ENCODE results near the gene ZNF350. TPM values are rescaled to one million over a fixed set of nuclear protein-coding genes. Genes with fewer than 3 reads are reported as not detected.

The ZNF350 gene
- polyA plus RNA-seq, 1 of the 3 experiments (the other 2 are of a cell fraction), result 3.4 TPM

DNA sequence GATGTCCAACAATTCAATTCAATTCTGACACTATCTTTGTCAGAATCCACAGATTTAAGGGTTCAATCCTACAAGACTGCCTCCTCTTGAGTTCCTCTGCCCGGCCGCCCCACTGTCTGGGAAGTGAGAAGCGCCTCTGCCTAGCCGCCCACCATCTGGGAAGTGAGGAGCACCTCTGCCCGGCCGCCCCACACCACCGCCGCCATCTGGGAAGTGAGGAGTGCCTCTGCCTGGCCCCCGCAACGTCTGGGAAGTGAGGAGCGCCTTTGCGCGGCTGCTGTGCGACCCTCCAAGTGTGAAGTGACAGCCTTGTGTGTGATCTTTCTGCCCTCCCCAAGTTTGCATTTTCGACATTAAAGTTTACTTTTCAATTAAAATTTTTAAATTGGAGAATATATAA is 35.6 kb upstream of the ZNF350 start:
- no peaks in the 10 kb centered on the region for H3K4me1 ChIP-seq (ENCODE audit: control insufficient read depth in 1 of 2, insufficient read depth in 2 of 2, low read depth in 1 of 2, low read length in 1 of 2)
- CTCF ChIA-PET, result no interaction called here

DNA sequence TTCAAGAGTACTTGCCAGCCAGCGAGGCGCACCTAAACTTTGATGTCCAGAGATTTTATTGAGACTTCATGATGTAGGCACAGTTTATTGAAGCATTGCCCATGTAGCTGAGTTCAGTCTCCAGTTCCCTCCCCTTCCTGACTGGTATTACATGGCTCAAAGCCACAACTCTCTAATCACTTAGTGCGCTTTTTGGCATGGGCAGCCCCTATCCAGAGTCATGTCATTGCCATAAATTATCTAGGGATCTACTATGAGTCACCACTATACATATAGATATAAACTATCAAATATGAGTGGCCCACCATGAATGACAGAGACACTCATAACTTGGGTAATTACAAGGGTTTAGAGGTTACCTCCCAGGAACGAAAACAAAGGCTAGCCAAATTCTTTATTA is 33.9 kb upstream of the ZNF350 start:
- H3F3A ChIP-seq (replicated peaks; ENCODE audit: insufficient read depth), result no peaks in the 10 kb centered on the region
- H3K4me1 ChIP-seq (ENCODE audit: control insufficient read depth in 1 of 2, insufficient read depth in 2 of 2, low read depth in 1 of 2, low read length in 1 of 2), result no peaks in the 10 kb centered on the region
- H3K4me2 ChIP-seq, result no peak overlapping the region
- peaks cover 6% of the 10 kb centered on the region; the same call in 1 of the 2 replicates for H3K79me2 ChIP-seq (ENCODE audit: insufficient read depth)
- no peaks in the 10 kb centered on the region for H4K20me1 ChIP-seq (ENCODE audit: insufficient read depth)
- CTCF ChIA-PET, result no interaction called here
- POLR2A ChIA-PET, result no interaction called here
- H2AFZ ChIP-seq (ENCODE audit: low read depth), result no peak overlapping the region
- no peak for DNase-seq
- H3K27ac ChIP-seq (ENCODE audit: low read depth in 2 of 2, low read length in 1 of 2), result no peak overlapping the region
- no peaks in the 10 kb centered on the region for H3K27me3 ChIP-seq (ENCODE audit: insufficient read depth)
- 93% methylated on average over 4 of the region's 4 CpGs for WGBS (ENCODE audit: low lambda C conversion rate)
- H3K9ac ChIP-seq, result no peak overlapping the region
- H3K4me3 ChIP-seq (ENCODE audit: low read depth in 2 of 2, low read length in 1 of 2), result no peak overlapping the region; a peak in 1 of 4 replicates
- peaks cover 88 to 95% of the 10 kb centered on the region in 2 experiments for H3K36me3 ChIP-seq (replicated peaks in 1 of 2; ENCODE audit: control insufficient read depth in 1 of 2, insufficient read depth in 2 of 2, low read length in 1 of 2)
- H3K9me2 ChIP-seq, result no peaks in the 10 kb centered on the region
- H3K9me3 ChIP-seq, result no peaks in the 10 kb centered on the region; the same call in 1 of the 2 replicates
- TF ChIP-seq, protein P1, sequence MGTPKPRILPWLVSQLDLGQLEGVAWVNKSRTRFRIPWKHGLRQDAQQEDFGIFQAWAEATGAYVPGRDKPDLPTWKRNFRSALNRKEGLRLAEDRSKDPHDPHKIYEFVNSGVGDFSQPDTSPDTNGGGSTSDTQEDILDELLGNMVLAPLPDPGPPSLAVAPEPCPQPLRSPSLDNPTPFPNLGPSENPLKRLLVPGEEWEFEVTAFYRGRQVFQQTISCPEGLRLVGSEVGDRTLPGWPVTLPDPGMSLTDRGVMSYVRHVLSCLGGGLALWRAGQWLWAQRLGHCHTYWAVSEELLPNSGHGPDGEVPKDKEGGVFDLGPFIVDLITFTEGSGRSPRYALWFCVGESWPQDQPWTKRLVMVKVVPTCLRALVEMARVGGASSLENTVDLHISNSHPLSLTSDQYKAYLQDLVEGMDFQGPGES (IDR thresholded peaks at IDR 0.05; ENCODE audit: low read depth, low read length), result no peak
- TF ChIP-seq TAF1 (IDR thresholded peaks at IDR 0.05; ENCODE audit: borderline replicate concordance, low read depth, low read length) (no peak), POLR2AphosphoS5 (IDR thresholded peaks at IDR 0.05; ENCODE audit: low read depth, low read length) (no peak), SMC3 (IDR thresholded peaks at IDR 0.05; ENCODE audit: low read depth, low read length) (no peak), EZH2phosphoT487 (IDR thresholded peaks at IDR 0.05; ENCODE audit: borderline replicate concordance, low read depth) (no peak), NRF1 (IDR thresholded peaks at IDR 0.05; ENCODE audit: low read depth, low read length) (no peak), SIN3A (IDR thresholded peaks at IDR 0.05; ENCODE audit: borderline replicate concordance, low read depth, low read length) (no peak), RXRA (IDR thresholded peaks at IDR 0.05; ENCODE audit: borderline replicate concordance, low read depth) (no peak), ELF1 (IDR thresholded peaks at IDR 0.05) (no peak), YY1 (IDR thresholded peaks at IDR 0.05; ENCODE audit: low read depth) (no peak), EP300 (IDR thresholded peaks at IDR 0.05; ENCODE audit: borderline replicate concordance in 1 of 2, low read depth in 1 of 2, low read length in 1 of 2) (no peak), CHD2 (IDR thresholded peaks at IDR 0.05; ENCODE audit: low read length, partially characterized antibody) (no peak), RFX5 (IDR thresholded peaks at IDR 0.05; ENCODE audit: low read length) (no peak)
- TF ChIP-seq, protein P2, sequence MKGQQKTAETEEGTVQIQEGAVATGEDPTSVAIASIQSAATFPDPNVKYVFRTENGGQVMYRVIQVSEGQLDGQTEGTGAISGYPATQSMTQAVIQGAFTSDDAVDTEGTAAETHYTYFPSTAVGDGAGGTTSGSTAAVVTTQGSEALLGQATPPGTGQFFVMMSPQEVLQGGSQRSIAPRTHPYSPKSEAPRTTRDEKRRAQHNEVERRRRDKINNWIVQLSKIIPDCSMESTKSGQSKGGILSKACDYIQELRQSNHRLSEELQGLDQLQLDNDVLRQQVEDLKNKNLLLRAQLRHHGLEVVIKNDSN (IDR thresholded peaks at IDR 0.05; ENCODE audit: borderline replicate concordance, low read depth), result no peak
- TF ChIP-seq, protein P3, sequence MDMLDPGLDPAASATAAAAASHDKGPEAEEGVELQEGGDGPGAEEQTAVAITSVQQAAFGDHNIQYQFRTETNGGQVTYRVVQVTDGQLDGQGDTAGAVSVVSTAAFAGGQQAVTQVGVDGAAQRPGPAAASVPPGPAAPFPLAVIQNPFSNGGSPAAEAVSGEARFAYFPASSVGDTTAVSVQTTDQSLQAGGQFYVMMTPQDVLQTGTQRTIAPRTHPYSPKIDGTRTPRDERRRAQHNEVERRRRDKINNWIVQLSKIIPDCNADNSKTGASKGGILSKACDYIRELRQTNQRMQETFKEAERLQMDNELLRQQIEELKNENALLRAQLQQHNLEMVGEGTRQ (IDR thresholded peaks at IDR 0.05; ENCODE audit: borderline replicate concordance, low read depth, low read length), result no peak
- TF ChIP-seq, protein P4, sequence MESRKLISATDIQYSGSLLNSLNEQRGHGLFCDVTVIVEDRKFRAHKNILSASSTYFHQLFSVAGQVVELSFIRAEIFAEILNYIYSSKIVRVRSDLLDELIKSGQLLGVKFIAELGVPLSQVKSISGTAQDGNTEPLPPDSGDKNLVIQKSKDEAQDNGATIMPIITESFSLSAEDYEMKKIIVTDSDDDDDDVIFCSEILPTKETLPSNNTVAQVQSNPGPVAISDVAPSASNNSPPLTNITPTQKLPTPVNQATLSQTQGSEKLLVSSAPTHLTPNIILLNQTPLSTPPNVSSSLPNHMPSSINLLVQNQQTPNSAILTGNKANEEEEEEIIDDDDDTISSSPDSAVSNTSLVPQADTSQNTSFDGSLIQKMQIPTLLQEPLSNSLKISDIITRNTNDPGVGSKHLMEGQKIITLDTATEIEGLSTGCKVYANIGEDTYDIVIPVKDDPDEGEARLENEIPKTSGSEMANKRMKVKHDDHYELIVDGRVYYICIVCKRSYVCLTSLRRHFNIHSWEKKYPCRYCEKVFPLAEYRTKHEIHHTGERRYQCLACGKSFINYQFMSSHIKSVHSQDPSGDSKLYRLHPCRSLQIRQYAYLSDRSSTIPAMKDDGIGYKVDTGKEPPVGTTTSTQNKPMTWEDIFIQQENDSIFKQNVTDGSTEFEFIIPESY (IDR thresholded peaks at IDR 0.05; ENCODE audit: borderline replicate concordance, low read depth), result no peak

More for the DNA sequence above, 35.6 kb upstream of the ZNF350 start:
- no peak overlapping the region for H2AFZ ChIP-seq (ENCODE audit: low read depth)
- no peaks in the 10 kb centered on the region for H3F3A ChIP-seq (replicated peaks; ENCODE audit: insufficient read depth)
- H3K36me3 ChIP-seq (replicated peaks in 1 of 2; ENCODE audit: control insufficient read depth in 1 of 2, insufficient read depth in 2 of 2, low read length in 1 of 2), result peaks cover 76 to 84% of the 10 kb centered on the region in 2 experiments
- POLR2A ChIA-PET, result no interaction called here
- DNase-seq, result no peak
- H3K79me2 ChIP-seq (ENCODE audit: insufficient read depth), result peaks cover 16% of the 10 kb centered on the region
- no peaks in the 10 kb centered on the region for H4K20me1 ChIP-seq (ENCODE audit: insufficient read depth)
- H3K9me3 ChIP-seq, result no peaks in the 10 kb centered on the region; the same call in 1 of the 2 replicates
- WGBS (ENCODE audit: low lambda C conversion rate), result 92% methylated on average over 15 of the region's 15 CpGs
- H3K9ac ChIP-seq, result no peak overlapping the region
- TF ChIP-seq SMC3 (IDR thresholded peaks at IDR 0.05; ENCODE audit: low read depth, low read length) (no peak), FOXJ3 (CRISPR knock-in tag; IDR thresholded peaks at IDR 0.05) (no peak), RFX5 (IDR thresholded peaks at IDR 0.05; ENCODE audit: low read length) (no peak), ELF1 (IDR thresholded peaks at IDR 0.05) (no peak), MXI1 (IDR thresholded peaks at IDR 0.05; ENCODE audit: low read depth, low read length) (no peak), CHD2 (IDR thresholded peaks at IDR 0.05; ENCODE audit: low read length, partially characterized antibody) (no peak), EZH2phosphoT487 (IDR thresholded peaks at IDR 0.05; ENCODE audit: borderline replicate concordance, low read depth) (no peak)
- TF ChIP-seq, protein P1 (IDR thresholded peaks at IDR 0.05; ENCODE audit: low read depth, low read length), result no peak
- TF ChIP-seq, protein P3 (IDR thresholded peaks at IDR 0.05; ENCODE audit: borderline replicate concordance, low read depth, low read length), result no peak
- H3K27me3 ChIP-seq (ENCODE audit: insufficient read depth), result no peaks in the 10 kb centered on the region
- no peak overlapping the region; a peak in 1 of 4 replicates for H3K4me3 ChIP-seq (ENCODE audit: low read depth in 2 of 2, low read length in 1 of 2)
- no peaks in the 10 kb centered on the region for H3K9me2 ChIP-seq
- H3K4me2 ChIP-seq, result no peak overlapping the region
- H3K27ac ChIP-seq (ENCODE audit: low read depth in 2 of 2, low read length in 1 of 2), result no peak overlapping the region
